EL (cell line): ENCODE results near the gene PCID2.
"Not testable (repeated sequence)": the region's sequence is repeated elsewhere in the genome, so short reads cannot be mapped to it uniquely, and the experiment has no call there.

ENCODE experiments used
- DNase-seq: peaks from one replicate; pipeline ENCODE4 v3.0.0-alpha.2; 2016

PCID2 gene

GRCh38 chr13:113208421-113209335 is at the start of gene PCID2:
Gene PCID2, minus strand, starts transcription at chr13:113208669. Its CDS starts 35 bp downstream, at chr13:113208634.
- DNase-seq: peak; percentile 86

GRCh38 chr13:113257908-113258307 is 49.4 kb upstream of the PCID2 start:
- not testable (repeated sequence) for DNase-seq

GRCh38 chr13:113252516-113253095 is 44.1 kb upstream of the PCID2 start:
- no peak for DNase-seq

GRCh38 chr13:113245849-113246796 is 37.7 kb upstream of the PCID2 start:
- no peak for DNase-seq

- DNase-seq: no peak
Observed at GRCh38 chr13:113243847-113244246, 35.4 kb upstream of the PCID2 start.

GRCh38 chr13:113241623-113242022 is 33.2 kb upstream of the PCID2 start:
- not testable (repeated sequence) for DNase-seq

GRCh38 chr13:113239986-113240385 is 31.5 kb upstream of the PCID2 start:
- no peak for DNase-seq

- DNase-seq: no peak
Observed at GRCh38 chr13:113239357-113239756, 30.9 kb upstream of the PCID2 start.

GRCh38 chr13:113238536-113238935 is 30.1 kb upstream of the PCID2 start:
- DNase-seq: no peak

- no peak for DNase-seq
Observed at GRCh38 chr13:113233101-113233500, 24.6 kb upstream of the PCID2 start.

- no peak for DNase-seq
Observed at GRCh38 chr13:113232208-113233003, 23.9 kb upstream of the PCID2 start.

- no peak for DNase-seq
Observed at GRCh38 chr13:113231306-113232207, 23.1 kb upstream of the PCID2 start.

- DNase-seq: no peak
Observed at GRCh38 chr13:113229791-113230190, 21.3 kb upstream of the PCID2 start.

- no peak for DNase-seq
Observed at GRCh38 chr13:113229161-113229560, 20.7 kb upstream of the PCID2 start.

- no peak for DNase-seq
Observed at GRCh38 chr13:113226873-113227450, 18.5 kb upstream of the PCID2 start.

GRCh38 chr13:113225515-113225914 is 17.0 kb upstream of the PCID2 start:
- no peak for DNase-seq

GRCh38 chr13:113224486-113224885 is 16.0 kb upstream of the PCID2 start:
- DNase-seq: no peak

- DNase-seq: no peak
Observed at GRCh38 chr13:113223070-113223469, 14.6 kb upstream of the PCID2 start.

GRCh38 chr13:113220877-113221276 is 12.4 kb upstream of the PCID2 start:
- DNase-seq: peak; percentile 23

GRCh38 chr13:113220141-113220598 is 11.7 kb upstream of the PCID2 start:
- no peak for DNase-seq
